ENCODE results near the gene MAPKAP1.

The MAPKAP1 gene

GRCh38 chr9:125561509-125562148 is 145.4 kb downstream of the MAPKAP1 start:
- Histone ChIP-seq H3K4me3 (no peak overlapping the region), H3K27ac (no peak overlapping the region), H3K4me1 (peaks cover 0 to 11% (median 8%) of the 10 kb centered on the region in 10 experiments; a peak in 15 of 20 replicates)

GRCh38 chr9:125559894-125560293 is 147.1 kb downstream of the MAPKAP1 start:
- Histone ChIP-seq H3K9ac (no peak overlapping the region), H3K4me3 (no peak overlapping the region), H3K9me3 (replicated peaks in 1 of 11) (no peaks in the 10 kb centered on the region), H3K27me3 (no peaks in the 10 kb centered on the region), H3K4me1 (peaks cover 0 to 11% (median 8%) of the 10 kb centered on the region in 10 experiments; a peak in 15 of 20 replicates), H3K36me3 (peaks cover 20 to 55% (median 42%) of the 10 kb centered on the region in 11 experiments; a peak in 21 of 22 replicates), H3K4me2 (no peak overlapping the region), H4K20me1 (peaks cover 0 to 38% (median 8%) of the 10 kb centered on the region in 11 experiments; a peak in 9 of 22 replicates), H3K27ac (no peak overlapping the region)
- no peak for TF ChIP-seq Cebpa-rat (IDR thresholded peaks at IDR 0.05)

More at GRCh38 chr9:125561509-125562148, 145.4 kb downstream of the MAPKAP1 start:
- H3K9me3 ChIP-seq (replicated peaks in 1 of 11), result no peaks in the 10 kb centered on the region
- 0 out of 22 replicates have a peak overlapping the region, but pooled peaks of 1 of the 11 experiments have one; percentile 1 for H3K9ac ChIP-seq
- no peak for TF ChIP-seq Cebpa-rat (IDR thresholded peaks at IDR 0.05)
- peaks cover 8 to 54% (median 27%) of the 10 kb centered on the region in 11 experiments; a peak in 21 of 22 replicates for H3K36me3 ChIP-seq
- H4K20me1 ChIP-seq, result peaks cover 0 to 46% (median 7%) of the 10 kb centered on the region in 11 experiments; a peak in 9 of 22 replicates
- H3K4me2 ChIP-seq, result peak overlapping the region in 7 of 11 experiments; percentile 4 to 36 (median 24); a peak in 7 of 22 replicates
- H3K27me3 ChIP-seq, result no peaks in the 10 kb centered on the region

GRCh38 chr9:125559194-125559593 is 147.8 kb downstream of the MAPKAP1 start:
- no peak overlapping the region for H3K4me2 ChIP-seq
- no peak overlapping the region for H3K27ac ChIP-seq
- H3K4me1 ChIP-seq, result peaks cover 0 to 11% (median 8%) of the 10 kb centered on the region in 10 experiments; a peak in 15 of 20 replicates
- H3K4me3 ChIP-seq, result no peak overlapping the region
- no peaks in the 10 kb centered on the region for H3K27me3 ChIP-seq
- no peak for TF ChIP-seq Cebpa-rat (IDR thresholded peaks at IDR 0.05)
- no peak overlapping the region for H3K9ac ChIP-seq
- peaks cover 0 to 38% (median 10%) of the 10 kb centered on the region in 11 experiments; a peak in 10 of 22 replicates for H4K20me1 ChIP-seq
- H3K36me3 ChIP-seq, result peaks cover 25 to 56% (median 42%) of the 10 kb centered on the region in 11 experiments; a peak in 21 of 22 replicates
- H3K9me3 ChIP-seq (replicated peaks in 1 of 11), result no peaks in the 10 kb centered on the region

GRCh38 chr9:125558453-125559092 is 148.4 kb downstream of the MAPKAP1 start:
- Histone ChIP-seq H3K27me3 (no peaks in the 10 kb centered on the region), H3K4me2 (no peak overlapping the region), H3K4me1 (peaks cover 0 to 11% (median 8%) of the 10 kb centered on the region in 10 experiments; a peak in 15 of 20 replicates), H4K20me1 (peaks cover 0 to 38% (median 10%) of the 10 kb centered on the region in 11 experiments; a peak in 10 of 22 replicates), H3K9me3 (replicated peaks in 1 of 11) (no peaks in the 10 kb centered on the region), H3K27ac (no peak overlapping the region), H3K9ac (no peak overlapping the region), H3K4me3 (no peak overlapping the region), H3K36me3 (peaks cover 30 to 62% (median 47%) of the 10 kb centered on the region in 11 experiments; a peak in 21 of 22 replicates)
- no peak for TF ChIP-seq Cebpa-rat (IDR thresholded peaks at IDR 0.05)

GRCh38 chr9:125556046-125556721 is 150.8 kb downstream of the MAPKAP1 start:
- peaks cover 38 to 81% (median 50%) of the 10 kb centered on the region in 11 experiments; a peak in 21 of 22 replicates for H3K36me3 ChIP-seq
- H3K4me3 ChIP-seq, result no peak overlapping the region
- peaks cover 0 to 26% (median 7%) of the 10 kb centered on the region in 11 experiments; a peak in 10 of 22 replicates for H4K20me1 ChIP-seq
- no peaks in the 10 kb centered on the region for H3K9me3 ChIP-seq (replicated peaks in 1 of 11)
- H3K4me2 ChIP-seq, result no peak overlapping the region
- peaks cover 0 to under 1% (median 0%) of the 10 kb centered on the region in 10 experiments; a peak in 1 of 20 replicates for H3K4me1 ChIP-seq
- H3K27ac ChIP-seq, result no peak overlapping the region
- no peak overlapping the region for H3K9ac ChIP-seq
- TF ChIP-seq Cebpa-rat (IDR thresholded peaks at IDR 0.05), result no peak
- H3K27me3 ChIP-seq, result no peaks in the 10 kb centered on the region

GRCh38 chr9:125554726-125555125 is 152.3 kb downstream of the MAPKAP1 start:
- Histone ChIP-seq H3K4me3 (no peak overlapping the region), H3K27me3 (no peaks in the 10 kb centered on the region), H3K4me2 (no peak overlapping the region), H3K4me1 (no peaks in the 10 kb centered on the region), H4K20me1 (peaks cover 0 to 24% (median 5%) of the 10 kb centered on the region in 11 experiments; a peak in 8 of 22 replicates), H3K27ac (no peak overlapping the region), H3K9me3 (replicated peaks in 1 of 11) (no peaks in the 10 kb centered on the region), H3K36me3 (peaks cover 41 to 84% (median 58%) of the 10 kb centered on the region in 11 experiments; a peak in 21 of 22 replicates), H3K9ac (no peak overlapping the region)
- TF ChIP-seq Cebpa-rat (IDR thresholded peaks at IDR 0.05), result no peak

GRCh38 chr9:125551781-125552180 is 155.2 kb downstream of the MAPKAP1 start:
- Histone ChIP-seq H3K4me1 (no peaks in the 10 kb centered on the region), H3K9me3 (replicated peaks in 1 of 11) (no peaks in the 10 kb centered on the region), H4K20me1 (peaks cover 0 to 25% (median 6%) of the 10 kb centered on the region in 11 experiments; a peak in 8 of 22 replicates), H3K36me3 (peaks cover 17 to 82% (median 50%) of the 10 kb centered on the region in 11 experiments; a peak in 21 of 22 replicates), H3K4me2 (no peak overlapping the region), H3K9ac (no peak overlapping the region), H3K27ac (no peak overlapping the region), H3K27me3 (no peaks in the 10 kb centered on the region), H3K4me3 (no peak overlapping the region)
- no peak for TF ChIP-seq Cebpa-rat (IDR thresholded peaks at IDR 0.05)

GRCh38 chr9:125549891-125550885 is 156.8 kb downstream of the MAPKAP1 start:
- no peaks in the 10 kb centered on the region for H3K27me3 ChIP-seq
- H3K4me1 ChIP-seq, result no peaks in the 10 kb centered on the region
- H3K4me2 ChIP-seq, result no peak overlapping the region
- H3K9ac ChIP-seq, result no peak overlapping the region
- peaks cover 0 to 25% (median 6%) of the 10 kb centered on the region in 11 experiments; a peak in 8 of 22 replicates for H4K20me1 ChIP-seq
- no peak overlapping the region for H3K27ac ChIP-seq
- no peak for TF ChIP-seq Cebpa-rat (IDR thresholded peaks at IDR 0.05)
- H3K36me3 ChIP-seq, result peaks cover 3 to 82% (median 48%) of the 10 kb centered on the region in 11 experiments; a peak in 20 of 22 replicates
- H3K4me3 ChIP-seq, result no peak overlapping the region
- no peaks in the 10 kb centered on the region for H3K9me3 ChIP-seq (replicated peaks in 1 of 11)
